Tibial artery (tissue), 4 donors: Measurements from ENCODE around the gene RTN4IP1.
"Not testable (repeated sequence)": the region's sequence is repeated elsewhere in the genome, so short reads cannot be mapped to it uniquely, and the experiment has no call there.

Experiments used
- DNase-seq, 2 donors: peaks; one replicate each; pipeline ENCODE4 v3.0.0-alpha.2; 2019
- H3K27ac ChIP-seq, 2 donors: fragments of 200-600 bp; sonication (generic) in 1 of 2; 1 replicate in 1 of 2; 2 replicates in 1 of 2; pipeline ENCODE4 v1.5.1; 2018 to 2019; ENCODE audit warnings: mild to moderate bottlenecking in 1 of 2
- H3K27me3 ChIP-seq, 2 donors: fragments of 200-600 bp; sonication (generic) in 1 of 2; one replicate each; pipeline versions ENCODE4 v1.5.1 to v1.6.0; 2016 to 2019
- H3K36me3 ChIP-seq, 3 donors: fragments of 200-600 bp; sonication (generic) in 2 of 3; one replicate each; pipeline ENCODE4 v1.5.1; 2016 to 2019; ENCODE audit warnings: mild to moderate bottlenecking in 2 of 3
- H3K4me1 ChIP-seq, 4 donors: fragments of 200-600 bp; sonication (generic) in 2 of 4; 1 replicate in 3 of 4; 2 replicates in 1 of 4; pipeline ENCODE4 v1.5.1; 2016 to 2019
- H3K4me3 ChIP-seq, 2 donors: fragments of 200-600 bp; sonication (generic) in 1 of 2; 1 replicate in 1 of 2; 2 replicates in 1 of 2; pipeline ENCODE4 v1.5.1; 2018 to 2019; ENCODE audit warnings: mild to moderate bottlenecking in 2 of 2
- H3K9me3 ChIP-seq, 3 donors: fragments of 200-600 bp; sonication (generic) in 1 of 3; one replicate each; pipeline ENCODE4 v1.5.1; 2016 to 2019
- intact Hi-C: fragments of 100-400 bp; cut with DNase I; formaldehyde crosslinking; loops from one replicate; pipeline ENCODE4 v1.15.0; 2023; ENCODE audit warnings: low total_unique reads
- TF ChIP-seq, protein P1 (sequence below), 2 experiments: fragments of 200-600 bp in 1 of 2; fragments of 450-650 bp in 1 of 2; IDR thresholded peaks; one replicate each; pipeline ENCODE4 v1.5.1; 2017 to 2019; ENCODE audit warnings: antibody characterized with exemption in 2 of 2, mild to moderate bottlenecking in 1 of 2, moderate library complexity in 1 of 2

Gene RTN4IP1

DNA sequence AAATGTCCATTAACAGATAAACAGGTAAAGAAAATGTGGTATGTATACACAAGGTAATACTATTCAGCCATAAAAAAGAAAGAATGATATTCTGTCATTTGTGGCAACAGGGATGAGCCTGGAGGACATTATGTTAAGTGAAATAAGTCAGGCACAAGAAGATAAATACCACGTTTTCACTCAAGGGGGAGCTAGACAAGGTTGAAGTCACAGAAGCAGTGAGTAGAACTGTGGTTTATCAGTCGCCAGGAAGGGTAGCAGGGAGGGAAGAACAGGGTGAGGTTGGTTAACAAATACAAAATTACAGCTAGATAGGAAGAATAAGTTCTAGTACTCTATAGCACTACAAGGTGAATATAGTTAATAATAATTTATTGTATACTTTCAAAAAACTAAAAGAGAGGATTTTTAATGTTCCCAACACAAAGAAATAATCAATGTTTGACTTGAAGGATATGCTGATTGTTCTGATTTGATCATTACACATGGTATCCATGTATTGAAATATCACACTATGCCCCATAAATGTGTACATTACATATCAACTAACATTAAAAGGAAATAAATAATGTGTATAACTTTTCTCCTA, 21.1 kb downstream of the RTN4IP1 start:
- Histone ChIP-seq H3K9me3 (no peaks in the 10 kb centered on the region), H3K4me1 (no peaks in the 10 kb centered on the region), H3K27ac (no peak overlapping the region), H3K36me3 (no peaks in the 10 kb centered on the region), H3K4me3 (no peak overlapping the region), H3K27me3 (no peaks in the 10 kb centered on the region)
- TF ChIP-seq, protein P1, sequence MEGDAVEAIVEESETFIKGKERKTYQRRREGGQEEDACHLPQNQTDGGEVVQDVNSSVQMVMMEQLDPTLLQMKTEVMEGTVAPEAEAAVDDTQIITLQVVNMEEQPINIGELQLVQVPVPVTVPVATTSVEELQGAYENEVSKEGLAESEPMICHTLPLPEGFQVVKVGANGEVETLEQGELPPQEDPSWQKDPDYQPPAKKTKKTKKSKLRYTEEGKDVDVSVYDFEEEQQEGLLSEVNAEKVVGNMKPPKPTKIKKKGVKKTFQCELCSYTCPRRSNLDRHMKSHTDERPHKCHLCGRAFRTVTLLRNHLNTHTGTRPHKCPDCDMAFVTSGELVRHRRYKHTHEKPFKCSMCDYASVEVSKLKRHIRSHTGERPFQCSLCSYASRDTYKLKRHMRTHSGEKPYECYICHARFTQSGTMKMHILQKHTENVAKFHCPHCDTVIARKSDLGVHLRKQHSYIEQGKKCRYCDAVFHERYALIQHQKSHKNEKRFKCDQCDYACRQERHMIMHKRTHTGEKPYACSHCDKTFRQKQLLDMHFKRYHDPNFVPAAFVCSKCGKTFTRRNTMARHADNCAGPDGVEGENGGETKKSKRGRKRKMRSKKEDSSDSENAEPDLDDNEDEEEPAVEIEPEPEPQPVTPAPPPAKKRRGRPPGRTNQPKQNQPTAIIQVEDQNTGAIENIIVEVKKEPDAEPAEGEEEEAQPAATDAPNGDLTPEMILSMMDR (IDR thresholded peaks at IDR 0.05) = peak; percentile 42 to 49
- intact Hi-C loops = no loop called here
- no peak for DNase-seq

DNA sequence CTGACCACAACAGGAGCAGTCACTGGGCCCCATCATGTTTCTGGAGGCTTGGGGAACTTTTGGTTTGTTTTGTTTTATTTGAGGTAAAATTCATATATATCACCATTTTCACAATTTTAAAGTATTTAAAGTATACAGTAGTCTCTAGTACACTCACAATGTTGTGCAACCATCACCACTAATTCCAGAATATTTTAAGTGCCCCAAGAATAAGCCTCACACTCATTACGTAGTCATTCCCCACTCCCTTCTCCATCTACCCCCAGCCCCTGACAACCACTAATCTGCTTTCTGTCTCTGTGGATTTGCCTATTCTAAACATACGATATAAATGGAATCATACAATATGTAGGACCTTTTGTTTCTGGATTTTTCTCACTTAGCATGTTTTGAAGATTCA, 29.0 kb downstream of the RTN4IP1 start:
- Histone ChIP-seq H3K4me1 (no peaks in the 10 kb centered on the region), H3K27ac (no peak overlapping the region), H3K27me3 (no peaks in the 10 kb centered on the region), H3K36me3 (peaks cover 0 to 9% (median 0%) of the 10 kb centered on the region in 3 donors), H3K4me3 (no peak overlapping the region), H3K9me3 (no peaks in the 10 kb centered on the region)
- TF ChIP-seq, protein P1 (IDR thresholded peaks at IDR 0.05) = no peak
- intact Hi-C loops = no loop called here
- no peak for DNase-seq

DNA sequence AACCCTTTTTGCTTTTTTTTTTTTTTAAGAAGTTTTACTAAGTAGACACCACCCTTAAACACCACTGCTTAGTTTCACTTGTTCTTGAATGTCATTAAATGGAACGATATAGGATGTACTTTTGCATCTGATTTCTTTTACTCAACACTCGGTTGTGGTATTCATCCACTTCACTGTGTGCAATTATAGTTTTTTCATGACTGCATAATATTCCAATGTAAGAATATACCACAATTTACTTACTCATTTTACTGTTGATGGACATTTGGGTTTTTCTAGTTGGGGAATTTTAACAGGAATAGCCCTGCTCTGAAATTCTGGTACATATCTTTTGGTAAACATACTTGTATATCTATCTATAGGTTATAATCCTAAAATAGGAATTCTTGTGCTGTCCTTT, 29.9 kb downstream of the RTN4IP1 start:
- H3K9me3 ChIP-seq = no peaks in the 10 kb centered on the region
- H3K27me3 ChIP-seq = no peaks in the 10 kb centered on the region
- TF ChIP-seq, protein P1 (IDR thresholded peaks at IDR 0.05) = no peak
- no peaks in the 10 kb centered on the region for H3K4me1 ChIP-seq
- DNase-seq = no peak
- intact Hi-C loops = no loop called here
- no peak overlapping the region for H3K4me3 ChIP-seq
- H3K36me3 ChIP-seq = peaks cover 0 to 9% (median 0%) of the 10 kb centered on the region in 3 donors
- H3K27ac ChIP-seq = no peak overlapping the region

DNA sequence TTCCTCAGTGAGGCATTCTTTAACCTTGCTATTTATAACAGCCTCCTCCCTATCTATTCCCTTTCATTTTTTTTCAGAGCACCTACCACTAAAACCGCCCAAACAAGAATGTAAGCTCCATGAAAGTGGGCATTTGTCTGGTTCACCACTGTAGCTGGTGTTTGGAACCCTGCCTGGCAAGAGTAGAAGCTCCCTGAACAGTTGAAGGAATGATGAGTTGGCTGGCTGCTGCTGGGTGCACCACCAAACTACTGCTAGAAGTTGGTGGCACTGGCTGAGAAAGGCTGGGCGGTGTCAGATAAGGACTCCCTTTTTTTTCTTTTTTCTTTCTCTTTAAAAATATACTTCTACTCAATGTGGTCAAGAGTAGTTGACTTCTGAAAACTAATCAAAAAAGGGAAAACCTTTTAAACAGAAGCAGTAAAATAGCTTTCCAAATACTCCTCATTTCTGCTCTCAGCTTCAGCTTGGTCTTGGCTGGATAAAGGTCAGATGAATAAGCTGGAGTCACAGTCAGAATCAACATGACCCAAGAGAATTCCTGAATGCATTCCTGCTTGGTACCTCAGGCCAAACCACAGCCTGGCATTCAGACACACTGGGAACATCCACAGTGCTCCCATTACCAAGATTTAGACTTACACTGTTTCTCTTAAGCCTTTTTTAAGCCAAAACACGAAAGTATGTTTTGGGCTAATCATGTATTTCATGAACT, 38.0 kb downstream of the RTN4IP1 start:
- Histone ChIP-seq H3K27me3 (no peaks in the 10 kb centered on the region), H3K36me3 (peaks cover 0 to 7% (median 6%) of the 10 kb centered on the region in 3 donors), H3K4me3 (no peak overlapping the region), H3K27ac (peak overlapping the region; percentile 24 to 47), H3K9me3 (no peaks in the 10 kb centered on the region), H3K4me1 (peaks cover 0 to 23% (median 9%) of the 10 kb centered on the region in 4 donors)
- no peak for DNase-seq
- TF ChIP-seq, protein P1 (IDR thresholded peaks at IDR 0.05) = no peak
- intact Hi-C loops = no loop called here

DNA sequence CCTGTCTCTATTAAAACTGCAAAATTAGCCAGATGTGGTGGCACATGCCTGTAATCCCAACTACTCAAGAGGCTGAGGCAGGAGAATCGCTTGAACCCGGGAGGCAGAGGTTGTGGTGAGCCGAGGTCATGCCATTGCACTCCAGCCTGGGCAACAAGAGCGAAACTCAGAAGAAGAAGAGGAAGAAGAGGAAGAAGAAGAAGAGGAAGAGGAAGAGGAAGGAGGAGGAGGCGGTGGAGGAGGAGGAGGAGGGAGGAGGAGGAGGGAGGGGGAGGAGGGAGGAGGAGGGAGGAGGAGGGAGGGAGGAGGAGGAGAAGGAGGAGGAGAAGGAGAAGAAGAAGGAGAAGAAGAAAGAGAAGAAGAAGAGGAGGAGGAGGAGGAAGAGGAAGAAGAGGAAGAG, 40.4 kb downstream of the RTN4IP1 start:
- H3K4me1 ChIP-seq = peaks cover 0 to 23% (median 9%) of the 10 kb centered on the region in 4 donors
- H3K27me3 ChIP-seq, H3K27ac ChIP-seq, H3K9me3 ChIP-seq, intact Hi-C loops, H3K4me3 ChIP-seq, DNase-seq: not testable (repeated sequence)
- H3K36me3 ChIP-seq = peaks cover 0 to 12% (median 6%) of the 10 kb centered on the region in 3 donors

DNA sequence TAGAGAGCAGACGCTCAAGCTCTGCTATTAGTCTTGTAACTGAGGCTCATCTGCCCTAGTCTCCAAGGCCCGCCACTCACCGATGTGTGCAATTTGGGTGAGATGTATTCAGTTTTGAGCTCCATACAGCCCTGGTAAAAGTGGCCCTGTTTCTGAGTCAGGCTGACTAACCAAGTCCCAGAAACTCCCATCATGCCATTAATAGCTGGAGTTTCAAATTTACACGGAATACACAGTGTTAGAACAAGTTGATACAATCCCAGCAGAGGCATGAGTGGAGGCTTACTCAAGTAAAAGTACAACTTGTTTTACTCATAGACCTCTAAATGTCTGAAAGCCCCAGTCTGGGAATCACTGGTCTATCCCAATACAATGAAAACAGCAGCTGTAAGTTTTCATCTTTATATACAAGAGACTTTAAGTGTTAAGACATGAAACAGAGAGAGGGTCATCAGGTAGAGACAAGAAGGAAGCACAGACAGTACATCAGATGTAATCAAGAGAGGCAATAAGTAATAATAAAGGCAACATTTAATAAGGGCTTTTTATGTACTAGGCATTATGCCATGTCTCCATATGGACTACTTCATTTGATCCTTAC, 42.4 kb downstream of the RTN4IP1 start:
- no peak overlapping the region for H3K27ac ChIP-seq
- TF ChIP-seq, protein P1 (IDR thresholded peaks at IDR 0.05) = no peak
- H3K9me3 ChIP-seq = no peaks in the 10 kb centered on the region
- H3K27me3 ChIP-seq = no peaks in the 10 kb centered on the region
- peaks cover 0 to 21% (median 9%) of the 10 kb centered on the region in 4 donors for H3K4me1 ChIP-seq
- H3K36me3 ChIP-seq = peaks cover 9 to 25% (median 12%) of the 10 kb centered on the region in 3 donors
- intact Hi-C loops = no loop called here
- H3K4me3 ChIP-seq = no peak overlapping the region
- no peak for DNase-seq
